A172 (cell line): ENCODE data around the gene HSPB8. TPM values are rescaled to one million over a fixed set of nuclear protein-coding genes. Genes with fewer than 3 reads are reported as not detected.
A peak's percentile ranks its signal among the peaks of the same experiment; 100 is the strongest.
"Not testable (repeated sequence)": the region's sequence is repeated elsewhere in the genome, so short reads cannot be mapped to it uniquely, and the experiment has no call there.

Experiments
- DNase-seq: peaks from one replicate; pipeline ENCODE4 v3.0.0-alpha.2; 2015; ENCODE audit warnings: low spot score
- total RNA-seq: library from RNA; depleted of rRNA; stranded (reverse); fragments of >200 nt; shearing (Covaris generic); gene quantifications from 2 replicates; pipeline ENCODE4 v1.2.3, GENCODE V29; 2014

Gene HSPB8
- total RNA-seq, 1 experiment from 2014 or later, result 46.0 TPM

- no peak for DNase-seq
These were observed 27.8 kb downstream of the HSPB8 start for GRCh38 chr12:119206348-119207062.

GRCh38 chr12:119207063-119207560, 28.4 kb downstream of the HSPB8 start:
- no peak for DNase-seq

GRCh38 chr12:119208626-119209061, 29.9 kb downstream of the HSPB8 start:
- peak; percentile 29 for DNase-seq

GRCh38 chr12:119211884-119212283, 33.2 kb downstream of the HSPB8 start:
- DNase-seq, result no peak

GRCh38 chr12:119216084-119216483, 37.4 kb downstream of the HSPB8 start:
- DNase-seq, result no peak

GRCh38 chr12:119218875-119219274, 40.1 kb downstream of the HSPB8 start:
- not testable (repeated sequence) for DNase-seq

GRCh38 chr12:119222222-119222951, 43.7 kb downstream of the HSPB8 start:
- no peak for DNase-seq

GRCh38 chr12:119225454-119225853, 46.7 kb downstream of the HSPB8 start:
- DNase-seq, result no peak

GRCh38 chr12:119227292-119227691, 48.6 kb downstream of the HSPB8 start:
- peak; percentile 4 for DNase-seq

GRCh38 chr12:119229205-119229604, 50.5 kb downstream of the HSPB8 start:
- DNase-seq, result no peak

GRCh38 chr12:119229837-119230236, 51.1 kb downstream of the HSPB8 start:
- peak; percentile 57 for DNase-seq

GRCh38 chr12:119230807-119231206, 52.1 kb downstream of the HSPB8 start:
- DNase-seq, result no peak

GRCh38 chr12:119231774-119232173, 53.0 kb downstream of the HSPB8 start:
- DNase-seq, result no peak

GRCh38 chr12:119235197-119235751, 56.5 kb downstream of the HSPB8 start:
- DNase-seq, result no peak

GRCh38 chr12:119236372-119236771, 57.6 kb downstream of the HSPB8 start:
- no peak for DNase-seq

- no peak for DNase-seq
These were observed 60.3 kb downstream of the HSPB8 start for GRCh38 chr12:119239040-119239439.

- no peak for DNase-seq
These were observed 62.3 kb downstream of the HSPB8 start for GRCh38 chr12:119241049-119241448.

GRCh38 chr12:119241580-119242169, 62.9 kb downstream of the HSPB8 start:
- DNase-seq, result no peak
